H9 (cell line): ENCODE data around the gene RAD9B. TPM values are rescaled to one million over a fixed set of nuclear protein-coding genes. Genes with fewer than 3 reads are reported as not detected.
"Not testable (repeated sequence)": the region's sequence is repeated elsewhere in the genome, so short reads cannot be mapped to it uniquely, and the experiment has no call there.

Source experiments
- DNase-seq: peaks from one replicate; pipeline ENCODE4 v3.0.0-alpha.2; 2017
- H2AFZ ChIP-seq: one replicate; pipeline ENCODE4 v1.6.1; 2013; ENCODE audit warnings: mild to moderate bottlenecking, low read length, control low read depth, moderate library complexity
- H2AK5ac ChIP-seq: 2 replicates; pipeline ENCODE4 v1.6.1; 2013; ENCODE audit warnings: low read length, control low read depth, mixed read lengths; ENCODE audit not compliant: insufficient read length
- H2BK120ac ChIP-seq: one replicate; pipeline ENCODE4 v1.6.1; 2013; ENCODE audit warnings: low read depth, mild to moderate bottlenecking, low read length, control low read depth, inconsistent platforms; ENCODE audit not compliant: poor library complexity, severe bottlenecking
- H2BK12ac ChIP-seq: 2 replicates; pipeline ENCODE4 v1.6.1; 2013; ENCODE audit warnings: low read length, control low read depth, mixed read lengths, low read depth; ENCODE audit not compliant: insufficient read length
- H2BK15ac ChIP-seq: 2 replicates; pipeline ENCODE4 v1.6.1; 2013; ENCODE audit warnings: low read depth, low read length, control low read depth
- H2BK20ac ChIP-seq: one replicate; pipeline ENCODE4 v1.6.1; 2013; ENCODE audit warnings: low read depth, mild to moderate bottlenecking, low read length, control low read depth, inconsistent platforms; ENCODE audit not compliant: poor library complexity, severe bottlenecking
- H2BK5ac ChIP-seq: 2 replicates; pipeline ENCODE4 v1.6.1; 2013; ENCODE audit warnings: low read length, control low read depth, mixed read lengths; ENCODE audit not compliant: insufficient read length
- H3K14ac ChIP-seq: 2 replicates; pipeline ENCODE4 v1.6.1; 2013; ENCODE audit warnings: low read length, control low read depth; ENCODE audit not compliant: insufficient read depth
- H3K18ac ChIP-seq: 2 replicates; pipeline ENCODE4 v1.6.1; 2013; ENCODE audit warnings: low read depth, mild to moderate bottlenecking, mixed read lengths, low read length, control low read depth; ENCODE audit not compliant: insufficient read length
- H3K23ac ChIP-seq: 2 replicates; pipeline ENCODE4 v1.6.1; 2013; ENCODE audit warnings: low read length, control low read depth, mixed read lengths, low read depth; ENCODE audit not compliant: insufficient read length
- H3K23me2 ChIP-seq: 2 replicates; pipeline ENCODE4 v1.6.1; 2013; ENCODE audit warnings: low read depth, mild to moderate bottlenecking, mixed read lengths, low read length, control low read depth; ENCODE audit not compliant: insufficient read length, poor library complexity, severe bottlenecking
- H3K27ac ChIP-seq: 2 replicates; pipeline ENCODE4 v1.5.1; 2013; ENCODE audit warnings: low read length, control low read depth, mixed read lengths, low read depth; ENCODE audit not compliant: insufficient read length
- H3K27me3 ChIP-seq: 2 replicates; pipeline ENCODE4 v1.6.1; 2013; ENCODE audit warnings: low read length, control low read depth, inconsistent platforms; ENCODE audit not compliant: insufficient read depth
- H3K4ac ChIP-seq: 2 replicates; pipeline ENCODE4 v1.6.1; 2013; ENCODE audit warnings: low read depth, mild to moderate bottlenecking, control low read depth, inconsistent platforms, low read length, moderate library complexity
- H3K4me1 ChIP-seq: 2 replicates; pipeline ENCODE4 v1.6.1; 2013; ENCODE audit warnings: low read length, control low read depth, inconsistent platforms; ENCODE audit not compliant: insufficient read depth
- H3K4me2 ChIP-seq: 2 replicates; pipeline ENCODE4 v1.6.1; 2013; ENCODE audit warnings: low read length, control low read depth, mixed read lengths; ENCODE audit not compliant: insufficient read length, insufficient read depth
- H3K56ac ChIP-seq: 2 replicates; pipeline ENCODE4 v1.6.1; 2013; ENCODE audit warnings: low read depth, mild to moderate bottlenecking, mixed read lengths, low read length, control low read depth; ENCODE audit not compliant: insufficient read length
- H3K79me1 ChIP-seq: 2 replicates; pipeline ENCODE4 v1.6.1; 2013; ENCODE audit warnings: low read depth, mild to moderate bottlenecking, moderate library complexity, low read length, control low read depth, inconsistent platforms; ENCODE audit not compliant: insufficient read depth, poor library complexity, severe bottlenecking
- H3K79me2 ChIP-seq: 2 replicates; pipeline ENCODE4 v1.6.1; 2013; ENCODE audit warnings: low read length, control low read depth, inconsistent platforms; ENCODE audit not compliant: insufficient read depth
- H3K9ac ChIP-seq: 2 replicates; pipeline ENCODE4 v1.6.1; 2013; ENCODE audit warnings: low read length, control low read depth, mixed read lengths; ENCODE audit not compliant: insufficient read length; ENCODE audit errors: extremely low read depth
- H3K9me3 ChIP-seq: one replicate; pipeline ENCODE4 v1.6.1; 2013; ENCODE audit warnings: low read depth, low read length, inconsistent platforms; ENCODE audit not compliant: control insufficient read depth
- H3T11ph ChIP-seq: one replicate; pipeline ENCODE4 v1.6.1; 2013; ENCODE audit warnings: mild to moderate bottlenecking, low read length, control low read depth, inconsistent platforms
- H4K20me1 ChIP-seq: one replicate; pipeline ENCODE4 v1.6.1; 2013; ENCODE audit not compliant: control insufficient read depth, insufficient read length, insufficient read depth
- H4K5ac ChIP-seq: 2 replicates; pipeline ENCODE4 v1.6.1; 2013; ENCODE audit warnings: low read depth, mild to moderate bottlenecking, mixed read lengths, low read length, control low read depth; ENCODE audit not compliant: insufficient read length
- H4K8ac ChIP-seq: replicated peaks from 2 replicates; pipeline ENCODE4 v1.6.1; 2013; ENCODE audit warnings: low read length, control low read depth, mixed read lengths, low read depth; ENCODE audit not compliant: insufficient read length
- H4K91ac ChIP-seq: 2 replicates; pipeline ENCODE4 v1.6.1; 2013; ENCODE audit warnings: low read depth, mild to moderate bottlenecking, moderate library complexity, mixed read lengths, low read length, control low read depth; ENCODE audit not compliant: insufficient read length
- H3K27ac Mint-ChIP-seq, 3 experiments: 2 replicates in 2 of 3; 3 replicates in 1 of 3; pipeline ENCODE4 v1.8.0; 2020 to 2021; ENCODE audit warnings: mixed read lengths in 3 of 3, mild to moderate bottlenecking in 1 of 3, moderate library complexity in 1 of 3
- H3K27me3 Mint-ChIP-seq: 2 replicates; pipeline ENCODE4 v1.8.0; 2021; ENCODE audit warnings: low read depth, mild to moderate bottlenecking, moderate library complexity, mixed read lengths
- H3K36me3 Mint-ChIP-seq, 3 experiments: 2 replicates in 2 of 3; 3 replicates in 1 of 3; pipeline ENCODE4 v1.8.0; 2020 to 2021; ENCODE audit warnings: low read depth in 3 of 3, mixed read lengths in 3 of 3; ENCODE audit not compliant: insufficient read depth in 1 of 3
- H3K4me1 Mint-ChIP-seq, 2 experiments: 2 replicates each; pipeline ENCODE4 v1.8.0; 2020; ENCODE audit warnings: mixed read lengths in 2 of 2
- H3K4me3 Mint-ChIP-seq, 2 experiments: 2 replicates in 1 of 2; 3 replicates in 1 of 2; pipeline ENCODE4 v1.8.0; 2020 to 2021; ENCODE audit warnings: mild to moderate bottlenecking in 2 of 2, mixed read lengths in 2 of 2, moderate library complexity in 1 of 2
- H3K9me3 Mint-ChIP-seq, 2 experiments: 2 replicates in 1 of 2; 3 replicates in 1 of 2; pipeline ENCODE4 v1.8.0; 2020; ENCODE audit warnings: mild to moderate bottlenecking in 2 of 2, mixed read lengths in 2 of 2, moderate library complexity in 1 of 2
- WGBS: extraction: QIAGEN DNeasy Blood & Tissue Kit; methylation state at CpG from one replicate; pipeline ENCODE4 v1.1.7; 2013; ENCODE audit warnings: missing lambda C conversion rate, low lambda C conversion rate, mixed read lengths; ENCODE audit not compliant: insufficient read length; ENCODE audit errors: extremely low coverage; 5-methylcytosine and 5-hydroxymethylcytosine counted together
- total RNA-seq: library from RNA; stranded (reverse); gene quantifications from 2 replicates; pipeline ENCODE4 v1.2.1, GENCODE V29; 2021
- TF ChIP-seq, protein P1 (sequence below): fragments of 200-600 bp; sonication (generic); conservative IDR thresholded peaks from 3 replicates; pipeline ENCODE4 v1.8.0; 2021; ENCODE audit warnings: antibody characterized with exemption, mild to moderate bottlenecking

Gene RAD9B
- total RNA-seq, 1 experiment from 2014 or later = not detected

DNA sequence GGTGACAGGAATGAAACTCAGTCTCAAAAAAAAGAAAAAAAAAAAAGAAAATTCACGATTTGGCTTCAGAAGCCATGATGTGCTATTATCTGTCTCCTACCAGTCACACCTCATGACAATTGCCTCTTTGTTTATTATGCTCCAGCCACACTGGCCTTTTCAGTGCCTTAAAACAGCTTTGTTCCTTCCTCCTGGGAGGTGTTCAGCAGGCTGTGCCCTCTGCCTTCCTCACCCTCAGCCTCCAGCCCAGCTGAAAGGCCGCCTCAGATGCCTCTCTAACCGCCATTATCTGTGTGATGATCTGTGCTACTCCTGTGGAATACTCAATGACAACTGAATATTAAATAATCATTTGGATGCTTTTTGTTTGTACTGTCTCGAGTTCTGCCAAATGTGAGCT is 43.4 kb upstream of the RAD9B start:
- Histone ChIP-seq H3K4me2 (no peak overlapping the region), H4K5ac (no peak overlapping the region), H2AFZ (no peak overlapping the region), H3K79me1 (no peaks in the 10 kb centered on the region), H3T11ph (no peak overlapping the region), H2BK12ac (no peak overlapping the region), H3K4ac (no peak overlapping the region), H3K9me3 (no peaks in the 10 kb centered on the region), H2BK20ac (no peak overlapping the region), H2BK120ac (no peak overlapping the region), H3K14ac (no peak overlapping the region), H3K23me2 (no peaks in the 10 kb centered on the region), H3K27ac (no peak overlapping the region), H3K9ac (no peak overlapping the region), H4K20me1 (no peaks in the 10 kb centered on the region), H4K91ac (no peak overlapping the region), H4K8ac (no peak overlapping the region), H2BK15ac (no peak overlapping the region), H2AK5ac (no peak overlapping the region), H3K4me1 (no peaks in the 10 kb centered on the region), H3K23ac (no peak overlapping the region), H3K56ac (no peak overlapping the region), H3K27me3 (no peaks in the 10 kb centered on the region), H3K79me2 (no peaks in the 10 kb centered on the region), H3K18ac (no peak overlapping the region), H2BK5ac (no peak overlapping the region)
- Mint-ChIP-seq H3K36me3 (peaks cover 29 to 65% (median 52%) of the 10 kb centered on the region in 3 experiments; a peak in 6 of 7 replicates), H3K27me3 (no peaks in the 10 kb centered on the region), H3K27ac (no peak overlapping the region; a peak in 1 of 7 replicates), H3K4me3 (no peak overlapping the region), H3K9me3 (no peaks in the 10 kb centered on the region), H3K4me1 (no peaks in the 10 kb centered on the region)
- TF ChIP-seq, protein P1, sequence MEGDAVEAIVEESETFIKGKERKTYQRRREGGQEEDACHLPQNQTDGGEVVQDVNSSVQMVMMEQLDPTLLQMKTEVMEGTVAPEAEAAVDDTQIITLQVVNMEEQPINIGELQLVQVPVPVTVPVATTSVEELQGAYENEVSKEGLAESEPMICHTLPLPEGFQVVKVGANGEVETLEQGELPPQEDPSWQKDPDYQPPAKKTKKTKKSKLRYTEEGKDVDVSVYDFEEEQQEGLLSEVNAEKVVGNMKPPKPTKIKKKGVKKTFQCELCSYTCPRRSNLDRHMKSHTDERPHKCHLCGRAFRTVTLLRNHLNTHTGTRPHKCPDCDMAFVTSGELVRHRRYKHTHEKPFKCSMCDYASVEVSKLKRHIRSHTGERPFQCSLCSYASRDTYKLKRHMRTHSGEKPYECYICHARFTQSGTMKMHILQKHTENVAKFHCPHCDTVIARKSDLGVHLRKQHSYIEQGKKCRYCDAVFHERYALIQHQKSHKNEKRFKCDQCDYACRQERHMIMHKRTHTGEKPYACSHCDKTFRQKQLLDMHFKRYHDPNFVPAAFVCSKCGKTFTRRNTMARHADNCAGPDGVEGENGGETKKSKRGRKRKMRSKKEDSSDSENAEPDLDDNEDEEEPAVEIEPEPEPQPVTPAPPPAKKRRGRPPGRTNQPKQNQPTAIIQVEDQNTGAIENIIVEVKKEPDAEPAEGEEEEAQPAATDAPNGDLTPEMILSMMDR = no peak
- no peak for DNase-seq
- no CpG with 5 or more reads among the region's 4 CpGs for WGBS

DNA sequence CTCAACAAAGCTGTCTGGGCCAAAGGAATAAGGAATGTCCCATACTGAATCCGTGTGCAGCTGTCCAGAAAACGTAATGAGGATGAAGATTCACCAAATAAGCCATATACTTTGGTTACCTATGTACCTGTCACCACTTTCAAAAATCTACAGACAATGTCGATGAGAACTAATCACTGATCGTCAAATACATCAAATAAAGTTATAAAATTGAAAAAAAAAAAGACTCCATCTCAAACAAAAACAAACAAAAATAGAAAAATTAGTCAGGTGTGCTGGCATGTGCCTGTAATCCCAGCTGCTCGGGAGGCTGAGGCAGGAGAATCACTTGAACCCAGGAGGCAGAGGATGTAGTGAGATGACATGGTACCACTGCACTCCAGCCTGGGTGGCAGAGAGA is 40.9 kb upstream of the RAD9B start:
- H2BK120ac ChIP-seq, H2BK15ac ChIP-seq, H3K4me1 Mint-ChIP-seq, H2BK5ac ChIP-seq, H3K27me3 Mint-ChIP-seq, H3K9me3 ChIP-seq, H3K23ac ChIP-seq, H2AK5ac ChIP-seq, H3K27me3 ChIP-seq, H4K20me1 ChIP-seq, H3K4me3 Mint-ChIP-seq, H3K79me2 ChIP-seq, H3K9ac ChIP-seq, H3K23me2 ChIP-seq, H2BK12ac ChIP-seq, H3K14ac ChIP-seq, H3K56ac ChIP-seq, H2AFZ ChIP-seq, H3K9me3 Mint-ChIP-seq, H3K18ac ChIP-seq, H3K27ac ChIP-seq, H4K8ac ChIP-seq, DNase-seq, H4K91ac ChIP-seq, H4K5ac ChIP-seq, H3K27ac Mint-ChIP-seq, H3K4me2 ChIP-seq, H3K4ac ChIP-seq, H3K79me1 ChIP-seq, H3K4me1 ChIP-seq, H2BK20ac ChIP-seq, H3T11ph ChIP-seq: not testable (repeated sequence)
- WGBS = no CpG with 5 or more reads among the region's 5 CpGs
- H3K36me3 Mint-ChIP-seq = peaks cover 35 to 66% (median 61%) of the 10 kb centered on the region in 3 experiments; a peak in 6 of 7 replicates
